HG03066 (cell line): Measurements from ENCODE around the gene CCDC106.

ENCODE experiments used
- ATAC-seq: cut with Tn5 transposase; IDR thresholded peaks from one replicate; pipeline ENCODE4 v1.9.1; 2021; ENCODE audit warnings: low read depth; ENCODE audit not compliant: unreplicated experiment

CCDC106 gene

DNA sequence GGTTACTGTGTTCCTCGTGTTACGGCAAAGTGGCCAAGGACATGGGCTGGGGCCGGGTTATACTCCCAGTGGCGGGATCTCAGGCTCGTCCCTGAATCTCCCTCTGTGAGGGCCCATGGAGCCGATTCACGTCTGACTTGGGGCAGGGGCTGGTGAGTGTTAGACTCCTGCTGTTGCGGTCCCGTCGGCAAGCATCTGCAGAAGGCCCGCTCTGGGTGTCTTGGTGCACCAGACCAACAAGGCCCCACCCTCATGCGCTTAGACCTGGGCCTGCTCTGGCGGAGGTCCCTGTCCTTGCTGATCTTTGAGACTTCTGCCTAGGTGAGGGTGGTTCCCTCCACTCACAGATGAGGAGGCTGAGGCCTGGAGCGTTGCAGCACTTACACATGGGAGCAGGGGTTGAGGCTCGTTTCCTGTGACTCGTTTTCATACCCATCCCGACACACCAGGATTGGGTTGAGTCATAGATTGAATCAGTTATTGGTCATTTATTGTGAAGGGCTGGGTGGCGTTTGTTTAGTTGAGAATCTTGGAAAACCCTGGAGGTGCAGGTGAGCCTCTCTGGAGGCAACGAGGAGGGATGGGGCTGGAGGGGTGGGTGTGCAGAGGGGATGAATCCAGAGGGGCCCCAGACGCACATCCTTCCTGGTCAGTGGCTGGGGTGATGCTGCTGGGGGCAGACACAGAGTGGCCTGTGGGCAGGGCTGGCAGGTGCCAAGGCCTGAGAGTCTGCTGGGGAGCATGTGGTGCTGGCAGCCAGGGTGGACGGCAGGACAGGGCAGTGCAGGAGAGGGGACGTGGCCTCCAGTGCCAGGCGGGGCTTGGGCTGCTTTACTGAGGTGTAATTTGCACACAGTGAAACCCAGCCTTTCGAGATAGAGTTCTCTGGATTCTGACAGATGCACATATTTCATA, 31.6 kb downstream of the CCDC106 start:
- ATAC-seq, result no peak

DNA sequence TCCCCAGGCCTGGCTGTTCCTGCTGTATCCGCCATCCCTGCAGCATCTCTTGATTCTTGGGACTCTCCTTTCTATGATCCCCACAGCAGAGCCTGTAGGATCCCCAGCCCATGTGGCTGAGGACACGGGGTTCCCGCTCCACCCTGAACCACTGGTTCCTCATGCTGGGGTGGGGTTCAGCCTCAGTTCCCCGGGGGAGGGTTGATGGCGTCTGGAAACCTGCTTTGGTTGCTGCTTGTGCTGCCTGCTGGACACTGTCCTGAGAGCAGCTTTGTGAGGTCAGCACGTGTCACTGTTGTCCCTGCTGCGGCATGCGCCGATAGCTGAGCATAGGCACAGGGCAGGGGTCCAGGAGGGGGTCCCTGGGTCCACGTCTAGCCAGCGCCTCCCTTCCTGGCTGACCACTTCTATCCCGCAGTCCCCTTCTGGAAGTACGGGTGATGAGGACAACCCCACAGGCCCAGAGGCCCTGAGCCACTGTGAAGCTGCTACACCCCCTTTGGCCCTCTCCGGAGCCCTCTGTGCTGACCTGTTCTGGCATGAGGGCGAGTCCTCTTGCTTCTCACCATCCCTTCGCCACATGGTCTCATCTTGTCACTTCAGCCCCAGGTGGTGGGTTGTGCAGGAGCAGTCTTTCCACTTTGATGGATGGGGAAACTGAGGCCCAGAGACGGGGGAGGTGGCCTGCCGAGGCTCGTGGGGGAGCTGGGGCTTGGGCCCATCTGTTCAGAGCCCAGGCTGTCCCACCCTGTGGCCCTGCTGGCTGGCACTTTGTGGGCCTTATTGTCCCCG, 32.5 kb downstream of the CCDC106 start:
- ATAC-seq, result no peak

DNA sequence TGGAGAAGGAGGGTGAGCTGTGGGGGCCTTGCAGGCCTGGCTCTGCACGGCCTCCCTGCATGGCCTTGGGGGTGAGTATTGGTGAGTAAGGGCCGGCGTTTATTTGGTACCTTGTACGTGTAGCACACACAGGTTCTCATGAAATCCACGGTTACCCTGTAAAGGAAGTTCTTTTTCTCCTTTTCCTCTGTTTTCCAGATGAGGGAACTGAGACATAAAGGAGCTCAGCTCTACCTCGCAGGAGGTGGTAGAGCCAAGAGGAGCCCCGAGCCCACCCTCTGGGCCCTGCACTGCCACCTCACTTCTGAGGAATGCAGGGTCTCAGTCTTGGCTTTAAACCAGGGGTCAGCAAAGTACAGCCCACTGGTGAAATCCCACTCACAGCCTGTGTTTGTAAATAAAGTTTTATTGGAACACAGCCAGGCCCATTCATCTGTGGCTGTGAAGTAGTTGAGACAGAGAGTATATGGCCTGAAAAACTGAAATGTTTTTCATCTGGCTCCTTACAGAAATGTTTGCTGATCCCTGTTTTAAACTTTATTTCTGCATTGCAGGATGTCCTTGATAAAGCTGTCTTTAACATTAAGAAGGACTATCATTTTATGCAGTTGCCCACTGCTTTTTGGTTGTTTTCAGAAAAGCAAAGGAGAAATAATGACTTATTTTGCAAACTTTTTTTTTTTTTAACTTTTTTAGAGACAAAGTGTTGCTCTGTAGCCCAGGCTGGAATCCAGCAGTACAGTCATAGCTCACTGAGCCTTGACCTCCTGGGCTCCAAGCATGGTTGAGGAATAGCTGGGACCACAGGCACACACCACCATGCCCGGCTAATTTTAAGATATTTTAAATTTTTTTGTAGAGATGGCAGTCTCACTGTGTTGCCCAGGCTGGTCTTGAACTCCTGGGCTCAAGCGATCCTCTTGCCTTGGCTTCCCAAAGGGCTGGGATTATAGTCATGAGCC, 33.4 kb downstream of the CCDC106 start:
- no peak for ATAC-seq

DNA sequence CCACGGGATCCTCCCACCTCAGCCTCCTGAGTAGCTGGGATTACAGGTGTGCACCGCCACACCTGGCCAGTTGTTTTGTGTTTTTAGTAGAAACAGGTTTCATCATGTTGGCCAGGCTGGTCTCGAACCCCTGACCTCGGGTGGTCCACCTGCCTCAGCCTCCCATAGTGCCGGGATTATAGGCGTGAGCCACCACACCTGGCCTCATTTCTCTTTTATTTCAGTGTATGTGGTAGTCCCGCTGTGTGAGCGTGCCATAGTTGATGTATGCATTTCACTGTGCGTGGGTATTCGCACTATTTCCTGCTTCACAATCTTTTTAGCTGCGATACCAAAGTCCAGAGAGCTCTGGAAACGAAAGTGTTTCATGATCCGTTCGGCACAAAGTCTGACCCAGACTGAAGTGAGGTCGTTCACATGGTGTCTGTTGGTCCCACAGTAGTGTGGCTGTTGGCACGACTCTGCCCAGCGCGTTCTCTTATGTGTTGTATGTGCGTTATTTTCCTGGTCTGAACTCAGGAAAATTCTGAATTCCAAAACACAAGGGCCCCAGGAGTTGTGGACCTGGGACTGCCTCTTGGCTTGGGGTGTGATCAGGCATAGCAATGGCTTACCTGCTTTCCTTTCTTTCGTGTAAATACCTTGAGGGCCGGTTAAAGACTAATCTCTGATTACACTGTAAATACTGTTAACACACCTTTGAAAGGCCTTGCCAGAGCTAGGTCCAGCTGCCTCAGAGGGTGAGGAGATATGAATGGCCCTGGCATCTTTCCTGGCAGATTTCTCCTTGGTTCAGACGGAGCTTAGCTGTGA, 35.6 kb downstream of the CCDC106 start:
- no peak for ATAC-seq

DNA sequence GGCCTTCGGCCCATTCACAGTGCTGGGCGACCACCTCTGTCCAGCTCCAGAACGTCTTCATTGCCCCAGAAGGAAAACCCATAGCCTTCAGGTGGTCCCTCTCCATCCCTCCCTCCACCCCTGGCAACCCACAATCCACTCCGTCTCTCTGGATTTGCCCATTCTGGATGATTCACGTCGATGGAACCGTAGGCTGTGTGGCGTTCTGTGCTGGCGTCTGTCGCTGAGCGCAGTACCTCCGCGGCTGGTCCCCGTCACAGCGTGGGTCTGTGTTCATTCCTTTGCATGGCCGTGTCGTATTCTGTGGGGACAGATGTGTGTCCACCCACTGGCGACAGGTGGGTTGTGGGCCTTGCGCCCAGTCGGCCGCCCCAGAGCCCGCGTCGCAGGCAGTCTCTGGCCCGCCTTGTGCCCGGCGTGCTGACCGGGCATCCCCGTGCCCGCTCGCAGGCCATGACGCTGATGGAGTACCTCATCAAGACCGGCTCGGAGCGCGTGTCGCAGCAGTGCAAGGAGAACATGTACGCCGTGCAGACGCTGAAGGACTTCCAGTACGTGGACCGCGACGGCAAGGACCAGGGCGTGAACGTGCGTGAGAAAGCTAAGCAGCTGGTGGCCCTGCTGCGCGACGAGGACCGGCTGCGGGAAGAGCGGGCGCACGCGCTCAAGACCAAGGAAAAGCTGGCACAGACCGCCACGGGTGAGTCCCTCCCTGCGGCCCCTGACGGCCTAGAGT, 37.1 kb downstream of the CCDC106 start:
- no peak for ATAC-seq

DNA sequence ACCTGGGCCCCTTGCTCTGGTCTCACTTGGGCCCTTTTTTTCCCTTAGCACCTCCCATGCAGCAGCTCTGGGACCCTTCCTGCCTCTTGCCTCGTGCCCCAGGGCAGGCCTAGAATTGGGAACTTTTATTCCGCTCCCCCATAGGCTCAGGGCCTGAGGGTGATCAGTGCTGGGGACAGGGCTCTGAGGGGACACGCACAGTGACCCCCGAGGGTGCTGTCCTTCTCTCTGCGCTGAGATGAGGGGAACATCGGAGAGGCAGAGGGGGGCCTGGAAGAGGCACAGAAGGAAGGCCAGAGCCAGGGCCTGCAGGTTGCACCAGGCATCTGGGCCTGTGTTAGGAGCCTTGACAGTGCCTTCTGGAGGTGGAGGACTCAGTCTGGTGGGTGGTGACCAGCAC, 37.8 kb downstream of the CCDC106 start:
- ATAC-seq, result no peak

DNA sequence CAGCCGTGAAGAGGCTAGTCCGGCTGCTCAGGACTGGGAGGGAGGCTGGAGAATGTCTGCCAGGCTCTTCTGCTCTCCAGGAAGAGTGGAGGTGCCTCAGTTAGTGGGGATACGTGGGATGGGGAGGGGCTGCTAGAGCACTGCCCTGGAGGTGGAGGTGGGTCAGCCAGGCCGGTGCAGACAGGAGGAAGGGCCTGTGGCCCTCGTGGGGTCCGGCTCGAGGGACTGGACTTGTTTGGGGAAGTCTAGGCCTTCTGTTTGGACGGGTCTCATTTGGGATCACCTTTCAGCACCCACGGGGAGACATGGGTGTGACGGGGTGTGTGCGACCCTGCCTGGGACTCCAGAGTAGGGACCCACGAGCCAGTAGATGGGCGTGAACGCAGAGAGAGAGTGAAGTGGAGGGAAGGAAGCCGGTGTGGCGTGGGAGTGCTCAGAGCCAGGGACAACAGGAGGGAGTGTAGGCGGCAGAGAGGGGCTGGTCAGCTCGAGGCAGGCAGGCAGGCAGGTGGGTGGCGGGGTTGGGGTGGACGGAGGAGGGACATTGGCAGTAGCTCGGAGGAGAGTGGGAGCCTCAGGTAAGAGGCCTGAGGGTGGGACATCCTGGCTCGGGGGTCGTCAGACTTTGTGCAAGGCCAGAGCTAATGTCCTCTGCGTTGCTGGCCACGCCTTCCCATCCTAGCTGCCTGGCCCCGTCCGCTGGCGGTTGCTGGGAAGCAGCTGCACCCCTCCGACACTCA, 38.5 kb downstream of the CCDC106 start:
- ATAC-seq, result no peak

DNA sequence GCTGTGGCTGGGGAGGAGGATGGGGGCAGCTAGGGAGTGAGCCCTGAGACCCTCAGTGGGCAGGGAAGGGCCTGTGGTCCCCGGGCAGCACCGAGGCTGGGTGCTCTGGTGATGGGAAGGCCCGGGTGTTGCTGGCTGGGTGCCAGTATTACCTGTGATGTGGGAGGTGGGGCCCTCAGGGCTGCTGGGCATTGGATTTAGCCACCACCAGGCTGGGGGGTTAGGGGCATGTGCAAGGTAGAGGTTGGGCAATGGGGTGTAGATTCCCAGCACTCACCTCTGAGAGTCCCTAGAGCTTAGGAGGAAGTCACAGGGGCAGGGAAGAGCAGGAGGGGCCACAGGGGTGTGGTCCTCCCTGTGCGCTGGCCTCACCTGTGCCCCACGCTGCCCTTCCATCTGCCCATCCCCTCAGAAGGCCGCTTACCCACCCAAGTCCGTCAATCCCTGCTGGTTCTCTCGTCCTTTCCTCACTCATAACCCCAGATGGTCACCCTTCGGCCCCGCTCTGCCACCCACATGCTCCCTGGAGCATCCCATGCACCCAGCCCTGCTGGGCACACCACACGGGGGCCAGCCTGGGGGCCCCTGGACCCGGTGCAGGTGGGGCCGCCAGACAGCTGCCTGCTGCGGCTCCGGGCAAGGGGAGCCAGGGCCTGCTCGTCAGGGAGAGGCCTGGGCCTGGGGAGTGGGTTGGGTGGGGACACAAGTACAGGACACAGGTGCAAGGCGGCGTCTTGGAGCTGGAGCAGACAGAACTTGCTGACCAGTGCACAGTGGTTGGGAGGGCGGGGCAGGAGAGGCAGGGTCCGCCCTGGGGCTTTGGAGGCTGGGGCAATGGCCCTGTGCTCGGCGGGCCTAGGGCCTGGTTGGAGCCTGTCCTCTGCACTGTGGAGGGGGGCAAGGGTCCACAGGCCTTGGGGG, 39.5 kb downstream of the CCDC106 start:
- ATAC-seq, result no peak

DNA sequence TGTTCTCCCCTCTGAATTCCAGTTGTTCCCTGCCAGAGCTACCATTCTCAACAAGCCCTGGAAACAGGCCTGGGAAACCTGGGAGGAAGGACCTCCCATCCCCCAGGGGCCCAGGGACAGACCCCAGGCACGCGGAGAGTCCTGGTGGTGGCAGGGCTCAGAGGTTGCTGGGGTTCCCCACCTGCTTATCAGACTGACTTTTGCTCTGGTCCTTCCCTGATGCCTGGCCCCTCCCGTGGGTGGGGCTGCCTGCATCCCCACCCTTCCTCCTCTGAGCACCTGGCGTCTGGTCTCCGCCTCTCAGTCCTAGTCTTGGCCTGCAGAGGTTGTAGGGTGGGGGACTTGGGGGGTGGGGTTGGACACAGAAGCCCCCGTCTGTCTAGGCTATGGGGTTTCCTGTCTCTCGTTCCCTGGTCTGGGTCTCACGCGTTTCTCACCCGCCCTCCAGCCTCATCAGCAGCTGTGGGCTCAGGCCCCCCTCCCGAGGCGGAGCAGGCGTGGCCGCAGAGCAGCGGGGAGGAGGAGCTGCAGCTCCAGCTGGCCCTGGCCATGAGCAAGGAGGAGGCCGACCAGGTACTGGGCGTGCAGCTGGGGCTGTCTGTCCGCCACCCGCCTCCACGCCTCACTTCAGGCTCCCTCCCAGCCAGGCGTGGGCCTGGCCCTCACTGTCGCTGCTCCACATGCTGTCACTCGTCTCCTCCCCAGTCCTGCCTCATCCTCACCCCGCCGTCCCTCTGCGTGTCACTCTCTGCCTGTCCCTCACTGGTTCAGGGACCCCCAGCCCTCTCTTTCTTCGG, 40.6 kb downstream of the CCDC106 start:
- no peak for ATAC-seq

DNA sequence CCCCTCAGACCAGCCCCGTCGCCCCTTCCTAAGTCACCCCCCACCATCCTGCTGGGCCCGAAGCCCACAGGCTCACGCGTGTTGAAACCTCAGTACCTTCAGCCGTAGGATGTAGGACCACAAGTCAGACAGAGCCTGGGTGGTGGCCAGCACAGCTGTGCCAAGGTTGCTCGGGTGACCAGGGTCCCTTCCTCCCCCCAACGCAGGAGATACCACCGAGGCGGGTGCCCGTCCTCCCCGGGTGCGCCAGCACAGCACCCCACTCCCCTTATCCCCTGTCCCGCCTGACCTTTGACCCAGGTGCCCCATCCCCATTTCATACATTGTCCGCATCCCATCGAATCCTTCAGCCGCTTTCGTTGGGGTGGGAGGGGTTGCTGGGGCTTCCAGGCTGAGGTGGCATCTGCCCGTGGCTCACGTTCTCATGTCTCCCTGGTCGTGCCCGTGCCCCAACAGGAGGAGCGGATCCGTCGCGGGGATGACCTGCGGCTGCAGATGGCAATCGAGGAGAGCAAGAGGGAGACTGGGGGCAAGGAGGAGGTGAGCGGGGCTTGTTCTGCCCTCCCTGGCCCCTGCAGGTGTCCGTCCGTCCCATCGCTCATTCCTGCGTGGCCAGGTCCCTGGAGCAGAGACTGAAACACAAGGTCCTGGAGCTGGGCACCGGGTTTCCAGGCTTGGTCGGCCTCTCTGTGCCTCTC, 41.5 kb downstream of the CCDC106 start:
- no peak for ATAC-seq

DNA sequence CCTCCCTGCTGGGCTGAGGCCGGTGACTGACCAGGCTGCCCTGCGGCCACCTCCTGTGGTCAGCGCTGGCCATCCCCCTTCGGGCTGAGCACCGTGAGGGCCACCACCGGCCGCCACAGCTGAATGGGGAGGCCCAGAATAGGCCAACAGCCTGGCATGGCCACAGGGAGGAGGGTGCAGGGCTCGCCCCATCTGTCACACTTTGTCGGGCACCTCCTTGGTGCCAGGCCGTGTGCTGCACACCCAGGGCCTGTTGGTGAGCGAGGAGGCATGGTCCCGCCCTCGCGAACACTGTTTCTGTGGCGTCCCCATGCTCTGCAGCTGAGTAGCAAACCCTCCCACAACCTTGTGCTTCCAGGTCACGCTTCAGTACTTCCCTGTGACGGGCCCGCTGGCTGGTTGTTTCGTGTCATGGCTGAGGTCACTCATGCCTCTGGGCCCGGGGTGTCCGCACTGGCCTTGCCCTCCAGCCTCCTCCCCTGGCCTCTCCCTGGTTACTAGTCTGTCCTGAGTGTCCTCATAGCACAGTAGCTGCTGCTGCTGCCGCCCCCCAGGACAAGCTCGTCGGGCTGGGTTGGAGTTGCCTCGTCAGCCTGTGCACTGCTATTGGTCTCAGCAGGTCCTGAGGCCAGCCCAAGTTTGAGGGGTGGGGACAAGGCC, 42.2 kb downstream of the CCDC106 start:
- ATAC-seq, result no peak

DNA sequence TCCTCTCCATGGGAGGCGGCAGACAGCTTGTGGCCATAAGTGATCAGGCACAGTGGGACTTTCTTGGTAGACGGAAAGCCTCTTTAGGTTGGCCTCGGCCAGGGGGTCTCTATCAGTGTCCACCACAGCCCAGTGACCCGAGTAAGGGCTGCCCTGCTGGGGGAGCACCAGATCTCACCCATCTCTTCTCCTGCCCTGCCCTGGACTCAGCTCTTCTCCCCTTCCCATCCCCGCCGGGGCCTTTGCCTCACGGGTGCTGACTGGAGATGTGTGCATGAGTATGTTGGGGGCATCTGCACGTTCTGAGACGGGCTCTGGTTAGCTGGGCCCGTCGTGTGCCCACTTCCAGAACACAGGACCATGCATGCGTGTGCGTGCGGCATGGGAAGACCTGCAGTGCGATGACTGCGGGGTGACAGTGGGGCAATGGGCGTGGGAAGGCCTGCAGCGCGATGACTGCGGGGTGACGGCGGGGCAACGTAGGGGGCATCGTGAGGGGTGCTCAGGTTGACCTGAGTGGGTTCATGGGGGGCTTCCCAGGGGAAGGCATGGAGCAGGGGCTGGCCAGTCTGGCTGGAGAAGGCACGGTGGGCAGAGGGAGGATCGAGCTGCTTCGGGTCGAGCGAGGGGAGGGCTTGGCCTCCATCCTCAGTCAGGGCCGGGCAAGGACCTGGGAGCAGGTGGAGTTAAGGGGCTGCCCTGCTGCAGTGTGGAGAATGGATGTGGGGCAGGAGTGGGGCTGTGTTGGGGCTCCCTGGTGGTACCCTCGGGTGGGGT, 42.9 kb downstream of the CCDC106 start:
- no peak for ATAC-seq

DNA sequence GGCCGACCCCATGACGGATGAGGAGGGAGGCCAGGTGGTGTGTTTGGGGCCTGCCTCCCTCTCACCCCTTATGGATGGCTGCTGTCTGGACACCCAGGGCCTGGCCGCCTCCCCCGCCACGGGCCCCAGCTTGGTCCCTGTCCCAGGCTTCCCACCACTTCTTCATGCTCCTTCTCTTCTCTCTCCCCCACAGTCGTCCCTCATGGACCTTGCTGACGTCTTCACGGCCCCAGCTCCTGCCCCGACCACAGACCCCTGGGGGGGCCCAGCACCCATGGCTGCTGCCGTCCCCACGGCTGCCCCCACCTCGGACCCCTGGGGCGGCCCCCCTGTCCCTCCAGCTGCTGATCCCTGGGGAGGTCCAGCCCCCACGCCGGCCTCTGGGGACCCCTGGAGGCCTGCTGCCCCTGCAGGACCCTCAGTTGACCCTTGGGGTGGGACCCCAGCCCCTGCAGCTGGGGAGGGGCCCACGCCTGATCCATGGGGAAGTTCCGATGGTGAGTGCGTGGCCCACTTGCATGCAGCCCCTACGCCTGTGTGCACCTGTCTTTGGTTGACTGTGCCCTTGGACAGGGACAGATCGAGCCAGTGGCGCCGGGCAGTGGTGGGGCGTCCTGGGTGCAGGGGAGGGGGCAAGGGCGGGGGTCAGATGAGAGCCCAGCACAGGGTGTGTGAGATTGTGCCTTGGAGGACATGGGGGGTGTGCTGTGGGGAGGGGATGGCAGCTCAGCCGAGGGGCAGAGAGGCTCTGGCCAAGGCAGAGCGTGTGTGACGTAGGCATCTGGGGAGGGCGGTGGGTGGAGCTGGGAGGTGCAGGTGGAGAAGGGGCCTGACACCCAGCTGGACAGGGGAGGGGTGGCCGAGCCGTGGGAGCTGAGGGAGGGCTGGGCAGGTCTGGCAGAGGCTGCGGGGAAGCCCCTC, 43.8 kb downstream of the CCDC106 start:
- ATAC-seq, result no peak

DNA sequence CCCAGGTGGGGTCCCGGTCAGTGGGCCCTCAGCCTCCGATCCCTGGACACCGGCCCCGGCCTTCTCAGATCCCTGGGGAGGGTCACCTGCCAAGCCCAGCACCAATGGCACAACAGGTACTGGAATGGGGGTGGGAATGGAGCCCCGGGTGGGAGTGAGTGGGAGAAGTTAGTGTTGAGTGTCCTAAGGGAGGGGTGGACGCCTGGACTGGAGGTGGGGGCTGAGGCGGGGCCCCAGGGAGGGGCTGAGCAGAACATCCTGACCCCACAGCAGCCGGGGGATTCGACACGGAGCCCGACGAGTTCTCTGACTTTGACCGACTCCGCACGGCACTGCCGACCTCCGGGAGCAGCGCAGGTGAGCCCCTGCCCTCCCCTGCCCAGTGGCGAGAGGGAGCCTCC, 44.7 kb downstream of the CCDC106 start:
- no peak for ATAC-seq
